Measurements from ENCODE around the gene SERPINA5. TPM values are rescaled to one million over a fixed set of nuclear protein-coding genes. Genes with fewer than 3 reads are reported as not detected.
A peak's percentile ranks its signal among the peaks of the same experiment; 100 is the strongest.

Gene SERPINA5
- total and polyA plus RNA-seq, 2 of the 13 experiments (the other 11 are each of a cell fraction or from before 2014, with no cell fraction given): 449 to 498 TPM

GRCh38 chr14:94569381-94570001, 11.7 kb upstream of the SERPINA5 start (continued):
- 0 out of 2 replicates have a peak, but pooled peaks have one; percentile 58 for TF ChIP-seq FUBP1 (CRISPR knock-in tag; IDR thresholded peaks at IDR 0.05; ENCODE audit: borderline replicate concordance)
- TF ChIP-seq ARID4A (CRISPR knock-in tag; IDR thresholded peaks at IDR 0.05; ENCODE audit: borderline replicate concordance): peak; percentile 40; the same call in 1 of the 2 replicates
- TF ChIP-seq ZNF143 (CRISPR knock-in tag; IDR thresholded peaks at IDR 0.05): no peak; the same call in 1 of the 2 replicates
- TF ChIP-seq HOXA3 (CRISPR knock-in tag; IDR thresholded peaks at IDR 0.05): peak; percentile 39; the same call in 1 of the 2 replicates
- TF ChIP-seq ZNF317 (CRISPR knock-in tag; IDR thresholded peaks at IDR 0.05): peak; percentile 74
- TF ChIP-seq KLF6 (CRISPR knock-in tag; IDR thresholded peaks at IDR 0.05): 0 out of 2 replicates have a peak, but pooled peaks have one; percentile 19
- peak; percentile 97 for TF ChIP-seq ZNF687 (CRISPR knock-in tag; IDR thresholded peaks at IDR 0.05)
